Activated CD4-positive, alpha-beta T cell treated with anti-CD3 and anti-CD28 coated beads for 36 hours (primary cell): ENCODE measurements around the gene SFXN1. TPM values are rescaled to one million over a fixed set of nuclear protein-coding genes. Genes with fewer than 3 reads are reported as not detected.

ENCODE experiments used
- ATAC-seq: fragments of 200-7000 bp; cut with Tn5 transposase; one replicate; pipeline ENCODE4 v1.10.0; 2021; ENCODE audit warnings: mild to moderate bottlenecking, moderate library complexity
- CTCF ChIA-PET: fragments of 350-600 bp; sonication (Branson Sonifier 250); formaldehyde crosslinking; loops from one replicate; lab custom pipeline; 2021; ENCODE audit warnings: antibody characterized with exemption; lab: Charles Lee
- POLR2A ChIA-PET: fragments of 350-600 bp; sonication (Branson Sonifier 250); formaldehyde crosslinking; loops from one replicate; lab custom pipeline; 2021; ENCODE audit warnings: antibody characterized with exemption, inconsistent platforms; lab: Charles Lee
- DNase-seq: peaks from one replicate; pipeline ENCODE4 v3.0.0-alpha.2; 2020
- H3K27ac Mint-ChIP-seq: one replicate; pipeline ENCODE4 v1.8.0; 2021; ENCODE audit warnings: mixed read lengths
- H3K27me3 Mint-ChIP-seq: one replicate; pipeline ENCODE4 v1.8.0; 2021; ENCODE audit warnings: mixed read lengths
- H3K36me3 Mint-ChIP-seq: one replicate; pipeline ENCODE4 v1.8.0; 2021; ENCODE audit warnings: low read depth, mixed read lengths
- H3K4me1 Mint-ChIP-seq: one replicate; pipeline ENCODE4 v1.8.0; 2021; ENCODE audit warnings: mixed read lengths
- H3K4me3 Mint-ChIP-seq: one replicate; pipeline ENCODE4 v1.8.0; 2021; ENCODE audit warnings: mild to moderate bottlenecking, moderate library complexity, mixed read lengths
- H3K9me3 Mint-ChIP-seq: one replicate; pipeline ENCODE4 v1.8.0; 2021; ENCODE audit warnings: low read depth, mixed read lengths
- intact Hi-C, 2 experiments: fragments of 100-400 bp; cut with DNase I in 1 of 2; cut with micrococcal nuclease in 1 of 2; formaldehyde crosslinking; loops; one replicate each; pipeline versions ENCODE4 v1.14.2 to v1.15.1; 2022 to 2024; cut with DNase I, micrococcal nuclease
- total RNA-seq, 2 experiments: library from RNA; stranded (reverse); gene quantifications; one replicate each; pipeline ENCODE4 v1.2.3, GENCODE V29; 2021

The SFXN1 gene
- total RNA-seq, 2 experiments from 2014 or later: 322 to 433 TPM

DNA sequence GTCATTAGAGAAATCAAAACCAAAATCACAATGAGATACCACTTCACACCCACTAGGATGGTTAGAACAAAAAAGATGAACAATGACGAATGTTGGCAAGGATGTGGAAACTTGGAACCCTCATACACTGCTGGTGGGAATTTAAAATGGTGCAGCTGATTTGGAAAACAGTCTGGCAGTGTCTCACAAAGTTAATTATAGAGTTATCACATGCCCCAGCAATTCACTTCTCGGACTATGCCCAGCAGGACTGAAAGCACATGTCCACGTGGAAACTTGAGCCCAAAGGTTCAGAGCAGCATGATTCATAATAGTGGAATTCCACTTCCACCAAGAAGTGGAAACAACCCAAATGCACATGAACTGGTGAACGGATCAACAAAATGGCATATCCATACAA lies 94.5 kb downstream of the SFXN1 start:
- Mint-ChIP-seq H3K36me3 (no peaks in the 10 kb centered on the region), H3K9me3 (no peaks in the 10 kb centered on the region), H3K27me3 (peaks cover 3% of the 10 kb centered on the region), H3K27ac (no peak overlapping the region), H3K4me3 (no peak overlapping the region), H3K4me1 (peaks cover 12% of the 10 kb centered on the region)
- ATAC-seq (no peak), DNase-seq (no peak)
- intact Hi-C loops: no loop called here
- CTCF ChIA-PET: no interaction called here
- POLR2A ChIA-PET: no interaction called here

DNA sequence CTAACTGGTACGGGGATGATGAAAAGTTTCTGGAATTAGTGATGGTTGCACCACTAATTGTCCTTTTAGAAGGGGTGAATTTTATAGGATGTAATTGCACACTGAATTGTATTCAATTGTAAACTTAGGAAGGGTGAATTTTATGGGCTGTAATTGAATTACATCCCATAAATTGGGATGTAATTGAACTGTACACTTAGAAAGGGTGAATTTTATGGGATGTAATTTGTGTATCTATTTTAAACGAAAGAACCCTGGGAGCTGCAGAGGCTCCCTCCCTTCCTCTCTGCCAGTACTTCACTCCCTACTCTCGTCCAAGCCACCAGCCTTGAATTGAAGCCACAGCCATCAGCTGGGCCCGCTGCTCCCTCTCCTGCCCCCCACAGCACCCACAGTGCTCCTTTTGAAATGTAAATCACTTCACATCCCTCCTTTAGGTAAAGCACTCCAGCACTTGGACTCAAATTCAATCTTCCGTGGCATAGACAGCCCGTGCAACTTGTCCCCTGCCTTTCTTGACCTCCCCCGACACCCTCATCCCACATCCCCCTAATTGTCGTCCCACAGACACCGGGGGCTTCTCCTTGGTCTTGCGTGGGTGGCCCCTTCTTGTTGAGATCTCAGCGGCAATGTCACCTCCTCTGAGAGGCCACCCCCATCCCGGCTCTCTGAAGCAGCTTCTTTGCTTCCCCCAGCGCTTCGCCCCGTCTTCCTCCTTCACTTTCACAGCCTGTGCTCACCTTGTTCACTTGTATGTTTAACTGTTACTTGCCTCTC lies 95.3 kb downstream of the SFXN1 start:
- DNase-seq: no peak
- no peak overlapping the region for H3K4me3 Mint-ChIP-seq
- no peaks in the 10 kb centered on the region for H3K36me3 Mint-ChIP-seq
- H3K27me3 Mint-ChIP-seq: peaks cover 3% of the 10 kb centered on the region
- H3K27ac Mint-ChIP-seq: no peak overlapping the region
- no peak for ATAC-seq
- H3K4me1 Mint-ChIP-seq: peaks cover 9% of the 10 kb centered on the region
- H3K9me3 Mint-ChIP-seq: no peaks in the 10 kb centered on the region
- ChIA-PET CTCF (interaction anchor here (1.2 kb wide), 1 partner anchor 157 kb away, joined by 3 read pairs; no protein-coding TSS in a partner anchor), POLR2A (no interaction called here)
- intact Hi-C loops: no loop called here

DNA sequence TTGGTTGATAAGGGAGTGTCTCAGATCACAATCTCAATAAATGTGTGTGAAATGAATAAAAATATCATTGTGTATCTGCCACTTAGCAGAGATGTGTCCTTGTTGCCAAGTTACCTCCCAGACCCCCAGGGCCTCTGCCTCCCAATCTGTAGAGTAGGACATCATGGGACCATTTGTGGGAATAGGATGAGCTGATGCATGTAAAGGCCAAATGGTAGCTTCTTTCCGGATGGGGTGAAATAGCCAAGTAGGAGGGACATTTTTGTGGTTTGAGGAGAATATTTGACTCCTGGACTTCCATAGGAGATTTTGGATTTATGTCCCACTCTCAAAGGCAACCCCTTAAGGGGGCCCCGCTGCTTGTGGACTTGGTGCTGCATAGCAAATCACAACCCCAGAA lies 96.9 kb downstream of the SFXN1 start:
- intact Hi-C loops: no loop called here
- H3K27ac Mint-ChIP-seq: no peak overlapping the region
- no peaks in the 10 kb centered on the region for H3K36me3 Mint-ChIP-seq
- H3K4me1 Mint-ChIP-seq: peaks cover 14% of the 10 kb centered on the region
- POLR2A ChIA-PET: no interaction called here
- ATAC-seq (no peak), DNase-seq (no peak)
- CTCF ChIA-PET: interaction anchor here (0.5 to 1.4 kb wide), 4 partner anchors 30 to 248 kb away, joined by 3 to 4 read pairs (median 3); no protein-coding TSS in a partner anchor
- peaks cover 3% of the 10 kb centered on the region for H3K27me3 Mint-ChIP-seq
- H3K9me3 Mint-ChIP-seq: no peaks in the 10 kb centered on the region
- no peak overlapping the region for H3K4me3 Mint-ChIP-seq

DNA sequence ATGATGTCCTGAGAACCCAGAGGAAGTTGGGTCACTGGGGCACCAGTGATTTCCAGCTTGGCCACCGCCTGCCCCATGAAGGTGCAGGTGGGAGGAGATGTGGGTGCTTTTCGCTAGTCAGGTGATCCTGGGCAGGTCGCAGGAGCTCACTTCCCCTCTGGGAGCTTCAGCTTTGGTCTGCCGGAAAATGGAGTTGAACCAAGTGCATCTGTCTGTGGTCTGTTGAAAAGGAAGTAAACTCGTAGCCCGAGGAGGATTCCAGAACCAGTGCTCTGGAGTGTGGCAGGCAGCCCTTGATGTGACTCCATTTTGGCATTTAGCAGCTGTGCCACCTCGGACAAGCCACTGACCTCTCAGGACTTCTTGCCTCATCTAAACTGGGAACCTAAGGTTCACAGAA lies 97.7 kb downstream of the SFXN1 start:
- ATAC-seq (peak; percentile 19), DNase-seq (no peak)
- Mint-ChIP-seq H3K27me3 (peaks cover 3% of the 10 kb centered on the region), H3K4me3 (no peak overlapping the region), H3K27ac (no peak overlapping the region), H3K36me3 (no peaks in the 10 kb centered on the region), H3K4me1 (peaks cover 14% of the 10 kb centered on the region), H3K9me3 (no peaks in the 10 kb centered on the region)
- ChIA-PET POLR2A (no interaction called here), CTCF (interaction anchor here (1.4 kb wide), 1 partner anchor 29 kb away, joined by 3 read pairs; no protein-coding TSS in a partner anchor)
- intact Hi-C loops: no loop called here

DNA sequence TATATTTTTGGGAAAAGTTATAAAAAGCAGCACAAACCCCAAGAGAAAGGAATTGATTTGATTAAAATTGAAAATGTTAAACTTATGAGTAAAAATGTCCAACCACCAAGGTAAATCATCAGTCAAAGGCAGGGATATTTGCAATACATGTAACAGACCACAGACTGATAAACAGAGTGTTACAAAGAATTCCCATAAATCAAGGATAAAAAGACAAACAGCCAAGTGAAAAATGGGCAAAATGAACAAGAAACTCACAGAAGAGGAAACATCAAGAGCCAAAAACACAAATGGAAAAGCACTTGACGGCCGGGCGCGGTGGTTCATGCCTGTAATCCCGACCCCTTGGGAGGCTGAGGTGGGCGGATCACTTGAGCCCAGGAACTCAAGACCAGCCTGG lies 98.2 kb downstream of the SFXN1 start:
- Mint-ChIP-seq H3K27ac (no peak overlapping the region), H3K36me3 (no peaks in the 10 kb centered on the region), H3K4me3 (no peak overlapping the region), H3K27me3 (peaks cover 3% of the 10 kb centered on the region), H3K4me1 (peaks cover 16% of the 10 kb centered on the region), H3K9me3 (no peaks in the 10 kb centered on the region)
- ATAC-seq: no peak
- intact Hi-C loops: no loop called here
- CTCF ChIA-PET: interaction anchor here (1.4 kb wide), 1 partner anchor 28 kb away, joined by 3 read pairs; no protein-coding TSS in a partner anchor
- no peak for DNase-seq
- POLR2A ChIA-PET: no interaction called here

Other genes with a start within 250 kb of the SFXN1 start
- not detected for gene DRD1, start 34.4 kb upstream of the SFXN1 start, total RNA-seq
- 10 to 100 TPM; 12.3 to 16.9 TPM for gene HRH2, start 179.5 kb downstream of the SFXN1 start, total RNA-seq